Fibroblast of skin of right quadriceps (primary cell): Measurements from ENCODE around the gene ULBP2.
"Not testable (repeated sequence)": the region's sequence is repeated elsewhere in the genome, so short reads cannot be mapped to it uniquely, and the experiment has no call there.

Experiments used
- DNase-seq: peaks from one replicate; pipeline ENCODE4 v3.0.0-alpha.2; 2013

ULBP2 gene

GRCh38 chr6:149953390-149953789, 11.6 kb downstream of the ULBP2 start:
- not testable (repeated sequence) for DNase-seq

- DNase-seq, result not testable (repeated sequence)
Observed at GRCh38 chr6:149953934-149954327, 12.1 kb downstream of the ULBP2 start.

DNA sequence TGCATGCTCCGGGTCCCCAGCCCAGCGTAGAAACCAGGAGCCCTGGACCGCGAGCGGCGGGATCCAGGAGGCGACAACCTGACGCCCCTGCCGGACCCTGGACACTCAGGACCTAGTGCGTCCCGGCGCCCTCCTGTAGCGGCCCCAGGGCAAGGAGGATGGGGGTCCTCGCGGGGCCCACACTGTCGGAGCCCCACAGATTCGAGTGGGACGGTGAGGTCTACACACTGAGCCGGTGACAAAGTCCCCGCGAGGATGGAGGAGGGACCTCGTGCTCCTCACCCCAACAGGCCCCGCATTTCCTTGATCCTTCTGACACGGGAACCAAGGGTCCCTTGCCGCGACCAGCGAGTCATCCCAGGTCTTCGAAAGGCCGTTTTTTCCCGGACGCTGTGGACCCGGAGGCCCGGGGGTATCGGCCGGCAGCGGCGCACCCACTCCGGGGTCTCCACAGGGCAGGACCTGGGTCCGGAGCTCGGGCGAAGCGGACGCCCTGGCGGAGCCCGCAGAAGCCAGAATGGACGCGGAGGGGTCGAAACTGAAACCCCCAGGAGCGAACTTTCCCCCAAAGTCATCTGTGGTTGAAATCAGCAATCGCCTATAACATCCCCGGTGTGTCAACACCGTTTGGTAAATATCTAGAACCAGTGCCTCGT, 12.6 kb downstream of the ULBP2 start:
- DNase-seq, result not testable (repeated sequence)

DNA sequence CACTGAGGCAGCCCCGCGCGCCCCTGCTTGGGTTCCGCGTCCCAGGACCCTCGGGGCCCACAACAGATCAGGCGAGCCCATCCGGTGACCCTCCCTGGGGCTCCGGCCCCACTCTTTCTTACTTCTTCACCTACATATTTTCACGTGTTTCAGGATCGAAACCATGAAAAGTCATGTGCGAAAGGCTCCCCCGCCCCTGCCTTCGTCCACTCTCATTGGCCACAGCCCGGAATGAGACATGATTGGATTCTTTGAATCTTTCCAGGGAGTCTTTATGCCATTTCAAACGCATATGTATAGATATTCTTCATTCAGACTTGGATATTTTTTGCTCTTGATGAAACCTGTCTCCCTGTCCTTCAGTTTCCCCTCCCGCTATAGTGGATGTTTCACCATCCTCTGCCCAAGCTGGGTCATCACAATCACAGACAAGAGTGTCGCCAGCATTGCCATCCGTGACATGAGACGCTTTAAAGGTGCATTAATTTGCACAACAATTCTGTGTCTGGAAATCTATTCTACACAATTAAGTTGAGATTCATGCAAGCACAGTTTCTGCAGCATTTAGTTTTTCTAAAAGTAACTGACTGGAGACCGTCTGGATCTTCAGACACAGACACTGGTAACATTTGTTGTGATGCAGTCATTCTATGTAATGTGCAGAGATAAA, 13.3 kb downstream of the ULBP2 start:
- not testable (repeated sequence) for DNase-seq

DNA sequence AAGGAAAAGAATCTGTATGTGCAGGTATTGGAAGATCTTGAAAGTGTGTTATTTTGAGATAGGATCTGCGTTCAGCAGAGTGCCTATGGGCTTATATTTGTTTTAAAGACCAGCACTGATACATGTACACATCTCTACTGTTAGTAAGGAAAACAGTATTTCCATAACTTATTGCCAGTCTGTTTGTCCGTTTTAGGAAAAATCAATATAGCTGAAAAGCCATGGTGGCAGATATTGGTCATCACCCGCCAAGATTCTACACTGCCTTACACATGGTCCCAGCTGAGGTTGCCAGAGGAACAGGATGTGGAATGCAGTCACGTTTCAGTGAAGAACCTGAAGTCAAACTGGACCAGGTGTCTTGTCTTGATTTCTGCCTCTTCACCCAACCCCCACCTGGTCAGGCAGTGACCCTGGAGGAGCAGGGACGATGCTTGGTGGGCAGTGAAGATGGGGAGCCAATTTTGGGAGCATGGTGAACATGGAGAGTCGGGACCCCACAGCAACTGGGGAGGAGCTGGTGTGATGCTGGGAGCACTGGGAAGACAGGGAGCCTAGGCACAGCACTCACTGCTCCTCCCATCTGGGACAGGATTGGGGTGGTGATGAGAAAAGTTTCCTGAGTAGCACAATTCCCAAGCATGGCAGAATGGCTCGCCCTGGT, 14.0 kb downstream of the ULBP2 start:
- not testable (repeated sequence) for DNase-seq

GRCh38 chr6:149958124-149958523, 16.3 kb downstream of the ULBP2 start:
- not testable (repeated sequence) for DNase-seq

DNA sequence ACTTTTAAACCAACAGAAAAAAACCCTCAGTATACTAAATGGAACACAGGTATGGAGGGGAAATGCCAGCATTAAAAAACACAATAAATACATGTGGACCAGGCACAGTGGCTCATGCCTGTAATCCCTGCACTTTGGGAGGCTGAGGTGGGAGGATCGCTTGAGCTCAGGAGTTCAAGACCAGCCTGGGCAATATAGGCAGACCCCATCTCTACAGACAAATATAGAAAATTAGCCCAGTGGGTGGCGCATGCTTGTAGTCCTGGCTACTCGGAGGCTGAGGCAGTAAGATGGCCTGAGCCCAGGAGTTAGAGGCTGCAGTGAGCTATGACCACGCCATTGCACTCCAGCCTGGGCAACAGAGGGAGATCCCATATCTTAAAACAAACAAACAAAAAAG, 18.0 kb downstream of the ULBP2 start:
- not testable (repeated sequence) for DNase-seq

DNA sequence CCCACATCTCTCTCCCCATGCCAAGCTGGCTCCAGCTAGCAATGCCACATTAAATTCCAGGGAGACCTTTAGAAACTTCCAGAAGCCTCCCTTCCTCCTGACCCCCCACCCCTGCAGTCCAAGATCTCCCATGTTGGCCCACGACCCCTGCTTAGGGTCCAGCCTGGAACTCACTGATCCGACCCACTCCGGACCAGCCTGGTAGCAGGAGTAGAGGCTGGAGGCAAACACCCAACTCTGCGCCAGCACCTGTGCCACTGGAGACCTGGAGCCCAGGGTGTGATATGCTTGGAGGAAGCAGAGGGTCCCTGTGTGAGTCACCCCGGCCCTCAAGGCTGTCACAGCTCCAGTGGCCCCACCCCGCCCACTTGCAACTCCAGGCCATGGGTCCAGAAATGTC, 18.7 kb downstream of the ULBP2 start:
- no peak for DNase-seq

DNA sequence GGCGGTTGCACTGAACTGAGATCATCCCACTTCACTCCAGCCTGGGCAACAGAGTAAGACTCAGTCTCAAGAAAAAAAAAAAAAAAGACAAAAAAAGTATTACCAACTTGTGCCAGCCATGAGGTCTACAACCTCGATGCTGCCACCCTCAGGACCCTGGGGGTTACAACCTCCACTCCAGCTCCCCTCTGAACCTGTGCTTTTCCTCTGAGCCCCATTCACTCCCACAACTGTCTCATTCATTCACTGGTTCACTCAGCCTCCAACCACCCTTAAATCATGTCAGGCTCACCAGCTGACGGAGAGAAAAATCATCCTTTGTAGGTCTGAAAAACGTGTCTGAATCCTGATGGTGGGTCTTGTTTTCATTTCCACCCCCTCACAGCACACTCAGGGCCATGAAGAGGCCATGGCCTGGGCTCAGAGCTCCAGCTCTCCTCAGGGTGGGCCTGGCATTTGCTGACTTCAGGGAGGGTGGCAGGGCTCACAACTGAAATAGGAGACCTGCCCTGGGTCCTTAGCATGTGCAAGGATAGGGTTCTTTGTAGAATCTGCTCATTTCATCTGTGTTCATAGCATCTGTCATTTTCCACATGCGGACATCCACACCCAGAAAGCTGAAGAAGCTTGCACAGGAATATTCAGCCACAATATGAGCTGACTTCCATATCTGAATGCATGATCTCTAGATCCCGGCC, 20.1 kb downstream of the ULBP2 start:
- DNase-seq, result no peak

GRCh38 chr6:149962461-149963211, 20.8 kb downstream of the ULBP2 start:
- DNase-seq, result no peak

DNA sequence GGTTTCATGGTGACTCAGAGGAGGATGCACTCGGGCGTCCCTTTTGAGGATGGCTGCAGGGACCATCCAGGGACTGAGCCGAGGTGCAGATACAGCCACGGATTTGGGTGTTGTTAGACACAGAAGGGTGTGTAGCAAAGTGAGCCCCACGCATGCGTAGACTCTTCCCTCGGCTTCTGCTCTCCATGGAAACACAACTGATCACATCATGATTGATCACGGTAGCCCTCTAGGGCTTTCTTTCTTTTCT, 21.3 kb downstream of the ULBP2 start:
- peak; percentile 67 for DNase-seq

DNA sequence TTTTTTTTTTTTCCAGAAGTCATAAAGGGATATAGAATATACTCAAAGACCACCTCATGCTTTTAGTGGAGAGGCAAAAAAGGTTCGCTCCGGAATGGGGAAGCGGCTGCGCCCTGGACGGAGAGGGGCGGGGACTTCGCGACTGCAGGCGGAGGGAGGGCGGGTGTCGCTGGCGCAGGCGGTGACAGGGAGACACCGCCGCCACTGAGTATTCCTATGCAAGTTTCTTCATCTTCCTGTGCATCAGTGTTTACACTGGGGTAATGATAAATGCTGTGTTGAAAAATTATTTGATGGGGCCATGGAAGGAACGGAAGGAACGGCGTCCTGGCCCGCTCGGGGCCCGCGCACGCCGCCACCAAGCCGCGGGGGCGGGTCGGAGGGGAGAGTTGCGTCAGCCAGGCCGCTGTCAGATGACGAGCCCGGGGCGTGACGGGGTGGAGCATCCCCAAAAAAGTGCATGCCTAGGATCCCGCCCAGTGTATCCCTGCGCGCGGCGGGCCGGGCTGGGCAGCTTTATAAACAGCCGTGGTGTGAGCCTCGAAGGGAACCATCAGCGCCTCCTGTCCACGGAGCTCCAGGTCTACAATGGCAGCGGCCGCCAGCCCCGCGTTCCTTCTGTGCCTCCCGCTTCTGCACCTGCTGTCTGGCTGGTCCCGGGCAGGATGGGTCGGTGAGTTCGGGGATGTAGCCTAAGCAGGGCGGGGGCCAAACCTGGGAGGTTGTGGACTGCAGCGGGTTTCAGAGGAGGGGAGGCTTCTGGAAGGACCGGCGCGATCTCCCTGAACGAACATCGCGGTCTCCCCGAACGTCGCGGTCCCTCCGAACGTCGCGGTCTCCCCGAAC, 21.9 kb downstream of the ULBP2 start, which contains the start of gene ULBP1:
ULBP1 (plus strand) TSS at position 482 of the 846 bp plus-strand sequence; CDS start at position 589, 107 bp downstream.
- DNase-seq, result peak; percentile 94

DNA sequence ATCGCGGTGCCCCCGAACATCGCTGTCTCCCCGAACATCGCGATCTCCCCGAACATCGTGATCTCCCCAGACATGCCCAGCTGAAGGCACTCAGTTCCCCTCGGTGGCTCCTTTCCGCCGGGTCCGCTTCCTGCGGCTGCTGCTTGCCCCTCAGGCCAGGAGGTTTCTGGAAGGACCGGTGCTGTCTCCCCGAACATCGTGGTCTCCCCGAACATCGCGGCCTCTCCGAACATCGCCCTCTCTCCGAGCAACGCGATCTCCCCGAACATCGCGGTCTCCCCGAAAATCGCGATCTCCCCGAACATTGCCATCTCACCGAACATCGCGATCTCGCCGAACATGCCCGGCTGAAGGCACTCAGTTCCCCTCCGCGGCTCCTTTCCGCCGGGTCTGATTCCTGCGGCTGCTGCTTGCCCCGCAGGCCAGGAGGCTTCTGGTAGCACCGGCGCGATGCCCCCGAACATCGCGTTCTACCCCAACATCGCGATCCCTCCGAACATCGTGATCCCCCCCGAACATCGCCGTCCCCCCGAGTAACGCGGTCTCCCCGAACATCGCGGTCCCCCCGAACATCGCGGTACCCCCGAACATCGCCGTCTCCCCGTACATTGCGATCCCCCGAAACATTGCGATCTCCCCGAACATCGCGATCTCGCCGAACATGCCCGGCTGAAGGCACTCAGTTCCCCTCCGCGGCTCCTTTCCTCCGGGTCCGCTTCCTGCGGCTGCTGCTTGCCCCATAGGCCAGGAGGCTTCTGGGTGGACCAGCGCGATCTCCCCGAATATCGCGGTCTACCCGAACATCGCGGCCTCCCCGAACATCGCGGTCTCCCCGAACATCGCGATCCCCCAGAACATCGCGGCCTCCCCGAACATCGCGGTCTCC, 22.7 kb downstream of the ULBP2 start:
- DNase-seq, result peak; percentile 16

DNA sequence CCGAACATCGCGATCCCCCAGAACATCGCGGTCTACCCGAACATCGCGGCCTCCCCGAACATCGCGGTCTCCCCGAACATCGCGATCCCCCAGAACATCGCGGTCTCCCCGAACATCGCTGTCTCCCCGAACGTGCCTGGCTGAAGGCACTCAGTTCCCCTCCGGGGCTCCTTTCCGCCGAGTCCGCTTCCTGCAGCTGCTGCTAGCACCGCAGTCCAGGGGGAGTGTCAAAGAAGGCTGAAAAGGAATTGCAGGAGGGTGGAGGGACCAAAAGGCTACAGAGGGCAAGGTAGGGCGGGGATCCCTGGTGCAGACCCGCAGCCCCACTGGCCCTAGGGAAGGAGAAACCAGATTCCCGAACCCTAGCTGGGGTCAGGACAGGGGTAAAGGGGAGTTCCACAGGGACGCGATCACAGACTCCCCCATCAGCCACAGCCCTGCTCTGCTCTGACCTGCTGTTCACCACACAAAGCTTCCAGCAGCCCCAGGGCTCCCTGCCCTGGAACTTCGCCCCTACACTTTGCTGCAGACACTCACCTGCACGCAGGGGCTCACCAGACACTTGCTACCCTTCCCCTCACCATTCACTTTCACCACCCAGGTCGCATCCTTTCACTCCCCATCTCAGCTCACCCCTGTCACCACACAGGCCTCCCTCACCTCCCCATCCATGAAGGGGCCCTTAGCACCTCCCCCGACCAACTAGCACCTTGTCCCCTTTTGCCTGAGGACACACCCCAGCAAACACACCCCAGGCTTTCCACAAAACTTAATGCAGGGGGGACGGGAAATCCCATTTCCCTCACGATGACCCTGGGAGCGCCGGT, 23.6 kb downstream of the ULBP2 start:
- no peak for DNase-seq

GRCh38 chr6:149966319-149966718, 24.5 kb downstream of the ULBP2 start:
- DNase-seq, result not testable (repeated sequence)

GRCh38 chr6:149967591-149967990, 25.8 kb downstream of the ULBP2 start:
- DNase-seq, result no peak

DNA sequence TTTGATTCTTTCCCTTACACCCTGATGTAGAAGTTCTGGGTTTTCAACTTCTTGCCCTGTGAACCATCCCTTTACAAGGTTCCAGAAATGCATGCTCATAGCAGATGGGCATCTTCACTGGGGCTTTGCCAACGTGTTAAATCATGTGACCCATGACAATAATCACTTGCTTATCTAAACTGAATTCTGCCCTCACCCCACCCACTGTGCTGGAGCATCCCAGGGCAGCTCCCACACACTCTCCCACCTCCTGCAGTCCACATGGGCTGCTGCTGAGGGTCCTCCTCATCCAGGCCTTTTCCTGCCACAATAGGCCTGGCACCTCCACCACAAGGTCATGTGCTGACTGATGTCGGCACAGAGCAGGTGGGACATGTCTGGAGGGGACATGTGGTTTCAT, 26.2 kb downstream of the ULBP2 start:
- not testable (repeated sequence) for DNase-seq

DNA sequence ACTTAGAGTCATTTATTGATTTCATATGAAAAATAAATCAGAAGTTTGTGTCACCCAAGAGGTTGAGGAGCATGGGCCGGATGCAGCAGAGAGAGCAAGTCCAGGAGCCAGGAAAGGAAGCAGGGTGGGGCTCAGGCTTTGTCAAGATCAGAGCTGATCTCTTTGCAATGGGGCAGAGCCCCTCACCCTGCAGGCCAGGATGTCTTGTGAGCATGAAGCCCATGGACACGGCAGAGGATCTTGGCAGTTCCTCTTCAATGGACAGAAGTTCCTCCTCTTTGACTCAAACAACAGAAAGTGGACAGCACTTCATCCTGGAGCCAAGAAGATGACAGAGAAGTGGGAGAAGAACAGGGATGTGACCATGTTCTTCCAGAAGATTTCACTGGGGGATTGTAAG, 27.1 kb downstream of the ULBP2 start:
- DNase-seq, result not testable (repeated sequence)

GRCh38 chr6:149969635-149970034, 27.8 kb downstream of the ULBP2 start:
- no peak for DNase-seq

DNA sequence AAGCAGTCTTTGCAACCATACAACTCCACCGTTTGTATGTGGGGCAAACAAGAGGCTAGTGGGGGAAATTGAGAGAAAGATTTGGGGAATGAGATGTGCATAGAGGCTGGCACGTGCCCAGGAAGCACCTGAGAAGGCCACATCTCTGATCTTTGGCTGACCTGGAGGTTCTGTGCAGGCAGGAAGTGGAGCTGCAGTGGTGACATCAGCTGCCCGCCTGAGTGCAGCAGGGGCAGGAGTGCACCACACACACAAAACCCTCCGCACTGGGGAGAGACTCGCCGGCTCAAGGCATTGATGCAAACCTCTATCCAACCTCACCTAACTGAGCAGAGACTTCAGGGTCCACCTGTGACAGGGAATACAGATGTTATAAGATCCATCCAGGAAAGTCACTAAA, 32.6 kb downstream of the ULBP2 start:
- not testable (repeated sequence) for DNase-seq
